K562 (cell line): ENCODE data around the gene BARX2.

Experiments
- BCLAF1 ChIP-seq, 2 experiments: fragments of 450-650 bp in 1 of 2; IDR thresholded peaks; 2 replicates each; pipeline ENCODE4 v1.6.1; 2011 to 2017; ENCODE audit warnings: low read depth in 2 of 2, antibody characterized with exemption in 1 of 2, borderline replicate concordance in 1 of 2, low read length in 1 of 2, mild to moderate bottlenecking in 1 of 2, mixed read lengths in 1 of 2; ENCODE audit not compliant: control insufficient read depth in 1 of 2
- CTCF ChIP-seq, 3 experiments: IDR thresholded peaks in 2 of 3; conservative IDR thresholded peaks in 1 of 3; 2 replicates each; pipeline ENCODE4 v1.5.1; 2011 to 2012; ENCODE audit warnings: low read length in 3 of 3, mild to moderate bottlenecking in 3 of 3, control low read depth in 2 of 3, improper control_type of control experiment in 1 of 3, inconsistent platforms in 1 of 3, low read depth in 1 of 3, mixed read lengths in 1 of 3, moderate library complexity in 1 of 3; ENCODE audit not compliant: insufficient read depth in 2 of 3
- NFRKB ChIP-seq: fragments of 450-650 bp; IDR thresholded peaks from 2 replicates; pipeline ENCODE4 v1.6.1; 2016; ENCODE audit warnings: low read depth
- POLR2A ChIP-seq: fragments of 450-650 bp; conservative IDR thresholded peaks from 2 replicates; pipeline ENCODE4 v1.6.1; 2016
- RBM34 ChIP-seq: fragments of 200-400 bp; formaldehyde crosslinking; IDR thresholded peaks from 2 replicates; pipeline ENCODE4 v1.6.1; 2018; ENCODE audit warnings: low read length, borderline replicate concordance; ENCODE audit not compliant: insufficient read depth
- REST ChIP-seq, 2 experiments: fragments of 450-650 bp; formaldehyde crosslinking in 1 of 2; IDR thresholded peaks; 2 replicates each; pipeline versions ENCODE4 v1.4.0 to v1.6.1; 2014 to 2020; ENCODE audit warnings: mild to moderate bottlenecking in 2 of 2, borderline replicate concordance in 1 of 2, low read depth in 1 of 2
- SETDB1 ChIP-seq: IDR thresholded peaks from one replicate; pipeline ENCODE4 v1.6.1; 2012; ENCODE audit warnings: low read length, control low read depth, inconsistent platforms
- SREBF1 ChIP-seq: fragments of 150-350 bp; IDR thresholded peaks from 2 replicates; pipeline ENCODE4 v1.6.1; 2014; ENCODE audit warnings: antibody characterized with exemption, low read depth, low read length, borderline replicate concordance
- TCFL5 ChIP-seq: fragments of 250-450 bp; sonication (Bioruptor Pico); conservative IDR thresholded peaks from 2 replicates; pipeline ENCODE4 v1.6.1; 2021; ENCODE audit warnings: mild to moderate bottlenecking, moderate library complexity, matching md5 sums
- THAP7 ChIP-seq: fragments of 250-450 bp; sonication (Bioruptor Pico); IDR thresholded peaks from 2 replicates; pipeline ENCODE4 v1.5.0; 2021
- ZHX1 ChIP-seq: fragments of 150-350 bp; conservative IDR thresholded peaks from 2 replicates; pipeline ENCODE4 v1.6.1; 2014; ENCODE audit warnings: low read length
- ZZZ3 ChIP-seq: fragments of 450-650 bp; IDR thresholded peaks from 2 replicates; pipeline ENCODE4 v1.6.1; 2016; ENCODE audit warnings: antibody characterized with exemption, mild to moderate bottlenecking, moderate library complexity

DNA sequence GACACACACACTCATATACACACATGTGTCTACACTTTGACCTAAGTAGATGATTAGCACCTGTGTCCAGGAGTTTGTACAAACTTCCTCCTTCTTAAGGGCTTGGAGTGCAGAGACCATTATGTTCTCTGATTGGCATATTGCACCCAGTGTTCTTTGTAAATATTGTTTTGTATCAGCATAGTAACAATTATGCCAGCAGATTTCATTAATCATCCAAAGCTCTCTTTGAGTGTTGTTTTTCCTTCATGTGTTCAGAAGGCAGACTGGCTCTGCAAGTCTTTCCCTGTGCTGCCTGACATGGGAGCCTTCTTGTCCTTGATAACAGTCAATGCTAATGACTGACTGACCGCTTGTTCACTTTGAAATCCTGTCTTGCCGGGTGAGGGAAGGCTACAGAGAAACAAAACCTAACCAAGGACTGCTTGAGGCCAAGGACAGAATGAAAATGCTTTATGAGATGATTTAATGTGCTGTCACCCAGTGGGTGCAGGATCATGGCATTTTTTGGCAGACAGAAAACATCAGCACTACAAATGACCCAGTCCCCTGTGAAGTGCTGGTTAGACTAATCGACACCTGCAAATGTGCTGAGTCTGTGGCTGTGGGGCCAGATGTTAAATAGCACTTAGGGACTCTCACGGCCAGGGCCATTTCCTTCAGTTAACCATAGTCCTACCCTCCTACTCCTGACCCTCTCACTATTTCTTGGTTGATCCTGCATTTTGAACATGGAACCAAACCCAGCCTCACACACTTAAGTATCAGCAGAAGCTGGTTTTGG is 6.6 kb upstream of the BARX2 start:
- TF ChIP-seq CTCF (IDR thresholded peaks at IDR 0.05 in 2 of 3, conservative IDR thresholded peaks at IDR 0.05 in 1 of 3; ENCODE audit: insufficient read depth in 2 of 3, low read depth in 1 of 3, low read length in 3 of 3) (no peak), BCLAF1 (IDR thresholded peaks at IDR 0.05; ENCODE audit: borderline replicate concordance in 1 of 2, control insufficient read depth in 1 of 2, low read depth in 2 of 2, low read length in 1 of 2) (no peak), RBM34 (no peak), POLR2A (no peak), NFRKB (no peak), SREBF1 (no peak), ZHX1 (no peak), SETDB1 (no peak), REST (IDR thresholded peaks at IDR 0.05; ENCODE audit: borderline replicate concordance) (no peak), REST (CRISPR knock-in tag; IDR thresholded peaks at IDR 0.05; ENCODE audit: low read depth) (no peak), ZZZ3 (no peak), THAP7 (no peak), TCFL5 (no peak)
